RWPE2 (cell line): ENCODE results near the gene RAB17.

ENCODE experiments used
- ATAC-seq: fragments of 200-7000 bp; cut with Tn5 transposase; 3 replicates; pipeline ENCODE4 v1.9.1; 2021; ENCODE audit warnings: low read depth
- DNase-seq: peaks from one replicate; pipeline ENCODE4 v3.0.0-alpha.2; 2020; ENCODE audit warnings: low spot score
- H3K27ac ChIP-seq: fragments of 450-650 bp; 2 replicates; pipeline ENCODE4 v1.5.1; 2017; ENCODE audit warnings: mild to moderate bottlenecking; ENCODE audit not compliant: poor library complexity, severe bottlenecking
- H3K27me3 ChIP-seq: fragments of 250-450 bp; sonication (Bioruptor Pico); 2 replicates; pipeline ENCODE4 v1.5.1; 2021; ENCODE audit warnings: mild to moderate bottlenecking, moderate library complexity; ENCODE audit not compliant: insufficient read depth, poor library complexity, severe bottlenecking
- H3K36me3 ChIP-seq: fragments of 250-450 bp; sonication (Bioruptor Pico); 2 replicates; pipeline ENCODE4 v1.5.1; 2020; ENCODE audit warnings: low read depth, mild to moderate bottlenecking, moderate library complexity
- H3K4me1 ChIP-seq: fragments of 250-450 bp; sonication (Bioruptor Pico); 2 replicates; pipeline ENCODE4 v1.5.1; 2021; ENCODE audit warnings: mild to moderate bottlenecking, moderate library complexity; ENCODE audit not compliant: insufficient read depth, poor library complexity, severe bottlenecking
- H3K4me3 ChIP-seq: fragments of 250-450 bp; sonication (Bioruptor Pico); 2 replicates; pipeline ENCODE4 v1.5.1; 2021; ENCODE audit warnings: mild to moderate bottlenecking, moderate library complexity; ENCODE audit not compliant: severe bottlenecking
- H3K9me3 ChIP-seq: fragments of 250-450 bp; sonication (Bioruptor Pico); 2 replicates; pipeline ENCODE4 v1.5.1; 2021; ENCODE audit warnings: mild to moderate bottlenecking, moderate library complexity; ENCODE audit not compliant: severe bottlenecking
- CTCF ChIP-seq: fragments of 450-650 bp; IDR thresholded peaks from one replicate; pipeline ENCODE4 v1.5.1; 2017; ENCODE audit warnings: mild to moderate bottlenecking, moderate library complexity; ENCODE audit not compliant: poor library complexity, severe bottlenecking

RAB17 gene

GRCh38 chr2:237561221-237561620 lies 29.3 kb downstream of the RAB17 start:
- no peak overlapping the region for H3K27ac ChIP-seq
- H3K4me1 ChIP-seq = peaks cover 6% of the 10 kb centered on the region
- TF ChIP-seq CTCF = no peak
- DNase-seq (no peak), ATAC-seq (no peak)
- no peaks in the 10 kb centered on the region for H3K9me3 ChIP-seq
- no peak overlapping the region for H3K4me3 ChIP-seq
- H3K36me3 ChIP-seq = no peaks in the 10 kb centered on the region
- H3K27me3 ChIP-seq = no peaks in the 10 kb centered on the region

GRCh38 chr2:237558961-237559641 lies 31.4 kb downstream of the RAB17 start:
- peaks cover 6% of the 10 kb centered on the region for H3K9me3 ChIP-seq
- no peaks in the 10 kb centered on the region for H3K36me3 ChIP-seq
- no peaks in the 10 kb centered on the region for H3K27me3 ChIP-seq
- peaks cover 6% of the 10 kb centered on the region for H3K4me1 ChIP-seq
- H3K27ac ChIP-seq = no peak overlapping the region
- no peak for DNase-seq
- peak; percentile 53 for ATAC-seq
- no peak for TF ChIP-seq CTCF
- no peak overlapping the region for H3K4me3 ChIP-seq

GRCh38 chr2:237557633-237558015 lies 32.9 kb downstream of the RAB17 start:
- H3K27ac ChIP-seq = no peak overlapping the region
- H3K27me3 ChIP-seq = no peaks in the 10 kb centered on the region
- no peaks in the 10 kb centered on the region for H3K36me3 ChIP-seq
- peaks cover 6% of the 10 kb centered on the region for H3K4me1 ChIP-seq
- no peak for DNase-seq
- ATAC-seq = no peak
- H3K4me3 ChIP-seq = no peak overlapping the region
- TF ChIP-seq CTCF = no peak
- H3K9me3 ChIP-seq = peaks cover 6% of the 10 kb centered on the region

GRCh38 chr2:237556773-237557632 lies 33.5 kb downstream of the RAB17 start:
- Histone ChIP-seq H3K4me1 (peaks cover 6% of the 10 kb centered on the region), H3K9me3 (peaks cover 6% of the 10 kb centered on the region), H3K27ac (no peak overlapping the region), H3K36me3 (no peaks in the 10 kb centered on the region), H3K4me3 (no peak overlapping the region), H3K27me3 (no peaks in the 10 kb centered on the region)
- ATAC-seq = no peak
- DNase-seq = no peak
- no peak for TF ChIP-seq CTCF
